SU-DHL-6 (cell line): Measurements from ENCODE around the gene PHACTR1.

Source experiments
- H2AFZ ChIP-seq: fragments of 200-600 bp; sonication (generic); 2 replicates; pipeline ENCODE4 v1.6.1; 2014; ENCODE audit warnings: low read depth, mild to moderate bottlenecking, moderate library complexity, mixed read lengths, antibody characterized with exemption, low read length; ENCODE audit not compliant: severe bottlenecking
- H3F3A ChIP-seq: fragments of 200-600 bp; shearing (Covaris generic); 2 replicates; pipeline ENCODE4 v1.6.0; 2016; ENCODE audit warnings: antibody characterized with exemption, mild to moderate bottlenecking; ENCODE audit not compliant: insufficient read depth
- H3K27ac ChIP-seq: fragments of 200-600 bp; sonication (generic); 2 replicates; pipeline ENCODE4 v1.5.1; 2016; ENCODE audit warnings: low read depth, mild to moderate bottlenecking, low read length, moderate library complexity, mixed read lengths
- H3K27me3 ChIP-seq: fragments of 200-600 bp; sonication (generic), shearing (Covaris generic); 2 replicates; pipeline ENCODE4 v1.6.0; 2014; ENCODE audit warnings: mild to moderate bottlenecking, low read length
- H3K36me3 ChIP-seq: fragments of 200-600 bp; sonication (generic); 2 replicates; pipeline ENCODE4 v1.6.1; 2014; ENCODE audit warnings: mild to moderate bottlenecking, low read length, mixed read lengths
- H3K4me2 ChIP-seq: fragments of 300-600, 200-600 bp; shearing (Covaris generic), sonication (generic); 2 replicates; pipeline ENCODE4 v1.6.0; 2014; ENCODE audit warnings: low read length, low read depth, mild to moderate bottlenecking; ENCODE audit not compliant: poor library complexity, severe bottlenecking
- H3K4me3 ChIP-seq: fragments of 200-600 bp; sonication (generic); 2 replicates; pipeline ENCODE4 v1.5.1; 2014; ENCODE audit warnings: antibody characterized with exemption, low read length, mild to moderate bottlenecking, mixed read lengths; ENCODE audit not compliant: insufficient read depth, poor library complexity, severe bottlenecking
- H3K79me2 ChIP-seq: fragments of 200-600 bp; sonication (generic); 2 replicates; pipeline ENCODE4 v1.6.1; 2014; ENCODE audit warnings: mild to moderate bottlenecking, low read length, moderate library complexity; ENCODE audit not compliant: insufficient read depth
- H3K9ac ChIP-seq: fragments of 200-600 bp; sonication (generic); 2 replicates; pipeline ENCODE4 v1.7.0; 2014; ENCODE audit warnings: mild to moderate bottlenecking, low read length
- H3K9me2 ChIP-seq: fragments of 200-600 bp; sonication (generic); replicated peaks from 2 replicates; pipeline ENCODE4 v1.6.1; 2014; ENCODE audit warnings: low read length; ENCODE audit not compliant: insufficient read depth
- H3K9me3 ChIP-seq: fragments of 200-600 bp; sonication (generic); 2 replicates; pipeline ENCODE4 v1.6.1; 2014; ENCODE audit warnings: low read length, mixed read lengths; ENCODE audit not compliant: insufficient read depth
- H4K20me1 ChIP-seq: fragments of 200-600 bp; sonication (generic); 2 replicates; pipeline ENCODE4 v1.6.1; 2014; ENCODE audit warnings: low read depth, mild to moderate bottlenecking, antibody characterized with exemption, low read length, moderate library complexity, mixed read lengths
- EZH2phosphoT487 ChIP-seq: fragments of 200-600 bp; sonication (generic), shearing (Covaris generic); conservative IDR thresholded peaks from 2 replicates; pipeline ENCODE4 v1.6.1; 2018; ENCODE audit warnings: mild to moderate bottlenecking, antibody characterized with exemption, low read length, moderate library complexity, mixed read lengths
- TF ChIP-seq, protein P1 (sequence below): fragments of 200-600 bp; sonication (generic); IDR thresholded peaks from one replicate; pipeline ENCODE4 v1.5.1; 2017; ENCODE audit warnings: antibody characterized with exemption, mild to moderate bottlenecking, low read length, moderate library complexity; ENCODE audit not compliant: insufficient read depth, poor library complexity, severe bottlenecking

The PHACTR1 gene

GRCh38 chr6:12800120-12800519 is 83.6 kb downstream of the PHACTR1 start:
- H3K9me2 ChIP-seq = no peaks in the 10 kb centered on the region
- H3K9me3 ChIP-seq = no peaks in the 10 kb centered on the region
- H3K36me3 ChIP-seq = no peaks in the 10 kb centered on the region
- H3K9ac ChIP-seq = no peak overlapping the region
- no peak overlapping the region for H3K27ac ChIP-seq
- H3K27me3 ChIP-seq = no peaks in the 10 kb centered on the region
- H3K4me3 ChIP-seq = no peak overlapping the region
- H4K20me1 ChIP-seq = no peaks in the 10 kb centered on the region
- H2AFZ ChIP-seq = no peak overlapping the region
- no peak for TF ChIP-seq EZH2phosphoT487
- no peak overlapping the region for H3K4me2 ChIP-seq
- H3K79me2 ChIP-seq = no peaks in the 10 kb centered on the region
- H3F3A ChIP-seq = no peaks in the 10 kb centered on the region

DNA sequence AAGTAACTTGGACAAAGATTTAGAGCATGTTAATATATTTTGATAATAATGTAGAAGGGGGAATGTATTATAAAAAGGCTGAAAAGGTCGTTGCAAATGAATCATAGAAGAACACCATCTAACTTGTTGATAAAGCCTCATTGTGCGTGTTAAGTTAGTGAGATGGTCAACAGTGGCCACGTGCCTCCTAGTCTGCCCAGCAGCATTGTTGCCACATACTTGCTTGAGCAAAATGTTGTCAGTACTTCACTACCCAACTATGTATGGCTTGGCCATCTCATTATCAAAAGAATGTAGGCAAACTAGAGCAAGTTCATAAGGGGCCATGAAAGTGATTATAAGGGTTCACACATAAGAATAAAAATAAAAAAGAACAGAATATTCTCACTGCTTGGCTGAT is 84.6 kb downstream of the PHACTR1 start:
- Histone ChIP-seq H3K27ac (no peak overlapping the region), H3K9ac (no peak overlapping the region), H3F3A (no peaks in the 10 kb centered on the region), H3K4me3 (no peak overlapping the region), H3K4me2 (no peak overlapping the region), H2AFZ (no peak overlapping the region), H3K79me2 (no peaks in the 10 kb centered on the region), H3K9me3 (no peaks in the 10 kb centered on the region), H3K36me3 (no peaks in the 10 kb centered on the region), H4K20me1 (no peaks in the 10 kb centered on the region), H3K27me3 (no peaks in the 10 kb centered on the region), H3K9me2 (no peaks in the 10 kb centered on the region)
- TF ChIP-seq, protein P1, sequence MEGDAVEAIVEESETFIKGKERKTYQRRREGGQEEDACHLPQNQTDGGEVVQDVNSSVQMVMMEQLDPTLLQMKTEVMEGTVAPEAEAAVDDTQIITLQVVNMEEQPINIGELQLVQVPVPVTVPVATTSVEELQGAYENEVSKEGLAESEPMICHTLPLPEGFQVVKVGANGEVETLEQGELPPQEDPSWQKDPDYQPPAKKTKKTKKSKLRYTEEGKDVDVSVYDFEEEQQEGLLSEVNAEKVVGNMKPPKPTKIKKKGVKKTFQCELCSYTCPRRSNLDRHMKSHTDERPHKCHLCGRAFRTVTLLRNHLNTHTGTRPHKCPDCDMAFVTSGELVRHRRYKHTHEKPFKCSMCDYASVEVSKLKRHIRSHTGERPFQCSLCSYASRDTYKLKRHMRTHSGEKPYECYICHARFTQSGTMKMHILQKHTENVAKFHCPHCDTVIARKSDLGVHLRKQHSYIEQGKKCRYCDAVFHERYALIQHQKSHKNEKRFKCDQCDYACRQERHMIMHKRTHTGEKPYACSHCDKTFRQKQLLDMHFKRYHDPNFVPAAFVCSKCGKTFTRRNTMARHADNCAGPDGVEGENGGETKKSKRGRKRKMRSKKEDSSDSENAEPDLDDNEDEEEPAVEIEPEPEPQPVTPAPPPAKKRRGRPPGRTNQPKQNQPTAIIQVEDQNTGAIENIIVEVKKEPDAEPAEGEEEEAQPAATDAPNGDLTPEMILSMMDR = no peak
- TF ChIP-seq EZH2phosphoT487 = no peak

DNA sequence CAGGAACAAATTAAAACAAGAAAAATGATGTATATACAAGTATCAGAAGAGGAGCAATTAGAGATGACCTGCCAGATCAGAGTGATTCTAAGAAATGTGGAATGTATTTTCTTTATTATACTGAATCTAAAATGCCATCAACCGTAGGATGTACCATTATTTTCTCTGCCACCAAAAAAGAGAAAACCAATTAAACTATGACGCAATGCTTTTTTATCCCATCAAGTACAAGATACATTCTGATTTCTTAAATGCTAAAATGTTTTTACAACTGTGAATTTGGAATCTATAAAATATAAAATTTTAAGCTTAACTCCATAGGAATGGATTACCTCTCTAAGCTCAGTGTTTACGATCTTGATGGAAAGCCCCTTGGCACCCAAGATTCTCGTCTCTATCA is 85.9 kb downstream of the PHACTR1 start:
- TF ChIP-seq EZH2phosphoT487 = no peak
- TF ChIP-seq, protein P1 = no peak
- no peak overlapping the region for H3K27ac ChIP-seq
- H3F3A ChIP-seq = no peaks in the 10 kb centered on the region
- no peak overlapping the region for H3K9ac ChIP-seq
- no peaks in the 10 kb centered on the region for H3K9me2 ChIP-seq
- H3K27me3 ChIP-seq = no peaks in the 10 kb centered on the region
- H3K9me3 ChIP-seq = no peaks in the 10 kb centered on the region
- H3K79me2 ChIP-seq = no peaks in the 10 kb centered on the region
- H3K36me3 ChIP-seq = no peaks in the 10 kb centered on the region
- no peak overlapping the region for H3K4me3 ChIP-seq
- no peak overlapping the region for H3K4me2 ChIP-seq
- no peaks in the 10 kb centered on the region for H4K20me1 ChIP-seq
- no peak overlapping the region for H2AFZ ChIP-seq

GRCh38 chr6:12803486-12803885 is 86.9 kb downstream of the PHACTR1 start:
- Histone ChIP-seq H3K9me2 (no peaks in the 10 kb centered on the region), H3K27me3 (no peaks in the 10 kb centered on the region), H3K4me2 (no peak overlapping the region), H3K4me3 (no peak overlapping the region), H4K20me1 (no peaks in the 10 kb centered on the region), H3F3A (no peaks in the 10 kb centered on the region), H3K27ac (no peak overlapping the region), H3K9me3 (no peaks in the 10 kb centered on the region), H3K36me3 (no peaks in the 10 kb centered on the region), H2AFZ (no peak overlapping the region), H3K9ac (no peak overlapping the region), H3K79me2 (no peaks in the 10 kb centered on the region)
- no peak for TF ChIP-seq EZH2phosphoT487
- TF ChIP-seq, protein P1 = no peak
